ENCODE measurements around the gene KIF13A. TPM values are rescaled to one million over a fixed set of nuclear protein-coding genes. Genes with fewer than 3 reads are reported as not detected.

Gene KIF13A
- total and polyA plus RNA-seq, 2 experiments from 2014 or later: 39.1 to 96.9 TPM

DNA sequence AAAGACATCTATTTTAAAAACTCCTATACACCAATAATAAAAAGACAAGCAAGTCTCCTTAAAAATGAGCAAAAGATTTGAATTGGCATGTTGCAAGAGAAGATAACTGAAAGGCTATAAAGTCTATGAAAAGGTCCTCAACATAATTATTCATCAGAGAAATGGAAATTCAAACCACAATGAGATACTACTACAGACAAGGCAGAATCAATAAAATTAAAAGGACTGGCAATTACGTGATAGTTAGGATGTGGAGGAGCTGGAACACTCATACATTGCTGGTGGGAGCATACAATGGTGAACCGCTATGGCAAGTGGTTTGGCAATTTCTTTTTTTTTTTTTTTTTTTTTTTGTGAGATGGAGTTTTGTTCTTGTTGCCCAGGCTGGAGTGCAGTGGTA, 43.8 kb upstream of the KIF13A start:
- no peak overlapping the region for H3K4me3 ChIP-seq
- no peaks in the 10 kb centered on the region for H3K36me3 ChIP-seq
- H3K27ac ChIP-seq: no peak overlapping the region
- H3K9me3 ChIP-seq (ENCODE audit: low read depth): no peaks in the 10 kb centered on the region
- H3K4me1 ChIP-seq (ENCODE audit: low read depth): no peaks in the 10 kb centered on the region
- TF ChIP-seq, protein P1, sequence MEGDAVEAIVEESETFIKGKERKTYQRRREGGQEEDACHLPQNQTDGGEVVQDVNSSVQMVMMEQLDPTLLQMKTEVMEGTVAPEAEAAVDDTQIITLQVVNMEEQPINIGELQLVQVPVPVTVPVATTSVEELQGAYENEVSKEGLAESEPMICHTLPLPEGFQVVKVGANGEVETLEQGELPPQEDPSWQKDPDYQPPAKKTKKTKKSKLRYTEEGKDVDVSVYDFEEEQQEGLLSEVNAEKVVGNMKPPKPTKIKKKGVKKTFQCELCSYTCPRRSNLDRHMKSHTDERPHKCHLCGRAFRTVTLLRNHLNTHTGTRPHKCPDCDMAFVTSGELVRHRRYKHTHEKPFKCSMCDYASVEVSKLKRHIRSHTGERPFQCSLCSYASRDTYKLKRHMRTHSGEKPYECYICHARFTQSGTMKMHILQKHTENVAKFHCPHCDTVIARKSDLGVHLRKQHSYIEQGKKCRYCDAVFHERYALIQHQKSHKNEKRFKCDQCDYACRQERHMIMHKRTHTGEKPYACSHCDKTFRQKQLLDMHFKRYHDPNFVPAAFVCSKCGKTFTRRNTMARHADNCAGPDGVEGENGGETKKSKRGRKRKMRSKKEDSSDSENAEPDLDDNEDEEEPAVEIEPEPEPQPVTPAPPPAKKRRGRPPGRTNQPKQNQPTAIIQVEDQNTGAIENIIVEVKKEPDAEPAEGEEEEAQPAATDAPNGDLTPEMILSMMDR (IDR thresholded peaks at IDR 0.05; ENCODE audit: low read depth, low read length): no peak
- DNase-seq (ENCODE audit: low read depth in 1 of 2, low spot score in 1 of 2): no peak
- no peaks in the 10 kb centered on the region for H3K27me3 ChIP-seq

DNA sequence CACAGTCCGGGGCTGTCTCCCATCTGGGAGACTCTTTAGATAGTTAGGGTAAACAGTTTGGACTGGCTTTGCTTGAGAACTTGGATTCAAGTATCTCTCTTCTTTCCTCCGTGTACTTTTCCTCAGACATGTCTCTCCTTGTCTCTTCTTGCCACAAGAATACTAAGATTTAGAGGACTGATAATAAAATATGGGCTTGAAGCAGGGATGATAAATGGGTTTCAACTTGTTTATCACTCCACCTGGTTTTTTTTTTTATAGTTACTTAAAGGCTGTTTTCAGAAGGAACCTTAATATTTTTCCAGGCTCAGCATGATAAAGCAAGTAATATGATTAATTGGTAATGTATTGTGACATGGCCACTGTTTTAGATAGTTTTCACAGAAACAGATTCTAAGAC, 40.9 kb upstream of the KIF13A start:
- no peak overlapping the region for H3K4me3 ChIP-seq
- DNase-seq (ENCODE audit: low read depth in 1 of 2, low spot score in 1 of 2): no peak
- H3K9me3 ChIP-seq (ENCODE audit: low read depth): no peaks in the 10 kb centered on the region
- no peaks in the 10 kb centered on the region for H3K27me3 ChIP-seq
- H3K4me1 ChIP-seq (ENCODE audit: low read depth): no peaks in the 10 kb centered on the region
- TF ChIP-seq, protein P1 (IDR thresholded peaks at IDR 0.05; ENCODE audit: low read depth, low read length): no peak
- no peaks in the 10 kb centered on the region for H3K36me3 ChIP-seq
- no peak overlapping the region for H3K27ac ChIP-seq

DNA sequence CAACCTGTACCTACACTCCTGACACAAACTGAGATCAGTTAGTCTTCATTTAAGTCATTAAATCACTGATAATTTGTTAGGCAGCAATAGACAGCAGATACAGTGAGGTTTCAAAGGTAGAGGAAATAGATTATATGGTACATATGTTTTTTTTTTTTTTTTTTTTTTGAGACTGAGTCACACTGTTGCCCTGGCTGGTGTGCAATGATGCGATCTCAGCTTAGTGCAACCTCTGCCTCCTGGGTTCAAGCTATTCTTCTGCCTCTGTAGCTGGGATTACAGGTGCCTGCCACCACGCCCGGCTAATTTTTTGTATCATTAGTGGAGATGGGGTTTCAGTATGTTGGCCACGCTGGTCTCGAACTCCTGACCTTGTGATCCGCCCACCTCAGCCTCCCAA, 38.2 kb upstream of the KIF13A start:
- no peak overlapping the region for H3K27ac ChIP-seq
- no peak for DNase-seq (ENCODE audit: low read depth in 1 of 2, low spot score in 1 of 2)
- peaks cover 6% of the 10 kb centered on the region for H3K4me1 ChIP-seq (ENCODE audit: low read depth)
- no peaks in the 10 kb centered on the region for H3K9me3 ChIP-seq (ENCODE audit: low read depth)
- H3K36me3 ChIP-seq: no peaks in the 10 kb centered on the region
- TF ChIP-seq, protein P1 (IDR thresholded peaks at IDR 0.05; ENCODE audit: low read depth, low read length): no peak
- no peaks in the 10 kb centered on the region for H3K27me3 ChIP-seq
- H3K4me3 ChIP-seq: no peak overlapping the region

DNA sequence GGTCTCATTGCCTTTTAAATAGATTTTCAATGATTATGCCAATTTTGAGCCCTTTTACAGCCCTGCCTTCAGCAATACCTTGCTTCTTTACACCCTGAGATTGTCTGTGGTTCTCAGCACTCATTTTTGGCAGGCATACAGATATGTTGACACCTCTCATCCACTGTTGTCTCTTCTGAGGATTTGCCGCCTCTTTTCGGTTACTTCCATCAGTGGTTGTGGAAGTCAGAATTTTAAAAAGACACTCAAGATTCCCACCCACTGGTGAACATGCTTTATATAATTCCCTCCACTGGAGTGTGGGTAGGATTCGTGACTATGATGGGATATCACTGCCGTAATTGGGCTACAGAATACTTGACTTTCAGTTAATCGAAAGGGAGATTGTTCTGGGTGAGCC, 37.4 kb upstream of the KIF13A start:
- no peaks in the 10 kb centered on the region for H3K27me3 ChIP-seq

DNA sequence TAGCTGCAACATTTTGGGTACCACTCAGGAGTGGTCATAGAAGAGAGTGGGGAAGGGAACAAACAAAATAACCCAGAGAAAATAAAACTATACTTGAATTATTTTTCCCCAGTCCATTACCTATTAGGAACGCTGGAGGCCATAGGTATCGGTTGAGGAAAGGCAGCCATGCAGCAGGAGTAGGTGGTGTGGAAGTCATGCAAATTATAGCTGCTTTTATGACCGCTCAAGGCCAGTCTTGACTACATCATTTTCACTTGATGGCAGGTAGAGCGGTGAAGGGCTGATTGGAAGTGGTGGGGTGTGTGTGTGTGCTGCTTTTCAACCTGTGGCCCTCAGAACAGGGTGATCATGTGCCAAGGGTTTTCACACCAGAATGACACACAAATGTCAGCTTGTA, 36.5 kb upstream of the KIF13A start:
- Histone ChIP-seq H3K4me3 (no peak overlapping the region), H3K27me3 (no peaks in the 10 kb centered on the region), H3K27ac (no peak overlapping the region), H3K9me3 (ENCODE audit: low read depth) (no peaks in the 10 kb centered on the region), H3K36me3 (no peaks in the 10 kb centered on the region), H3K4me1 (ENCODE audit: low read depth) (peaks cover 6% of the 10 kb centered on the region)
- DNase-seq (ENCODE audit: low read depth in 1 of 2, low spot score in 1 of 2): no peak
- TF ChIP-seq, protein P1 (IDR thresholded peaks at IDR 0.05; ENCODE audit: low read depth, low read length): no peak

More for the DNA sequence above, 37.4 kb upstream of the KIF13A start:
- no peaks in the 10 kb centered on the region for H3K9me3 ChIP-seq (ENCODE audit: low read depth)
- no peak overlapping the region for H3K27ac ChIP-seq
- H3K4me1 ChIP-seq (ENCODE audit: low read depth): peaks cover 6% of the 10 kb centered on the region
- TF ChIP-seq, protein P1 (IDR thresholded peaks at IDR 0.05; ENCODE audit: low read depth, low read length): no peak
- no peak for DNase-seq (ENCODE audit: low read depth in 1 of 2, low spot score in 1 of 2)
- no peaks in the 10 kb centered on the region for H3K36me3 ChIP-seq
- H3K4me3 ChIP-seq: no peak overlapping the region
